Choroid plexus epithelial cell (primary cell): Measurements from ENCODE around the gene KLHDC7A.

Experiments
- DNase-seq: peaks from one replicate; pipeline ENCODE4 v3.0.0-alpha.2; 2010; ENCODE audit warnings: low read depth
- H3K4me3 ChIP-seq: 2 replicates; pipeline ENCODE4 v1.5.1; 2011; ENCODE audit warnings: low read depth, mild to moderate bottlenecking, control low read depth, low read length, moderate library complexity
- TF ChIP-seq, protein P1 (sequence below): conservative IDR thresholded peaks from 2 replicates; pipeline ENCODE4 v1.5.1; 2011; ENCODE audit warnings: low read depth, mild to moderate bottlenecking, control low read depth, inconsistent platforms, low read length, moderate library complexity

KLHDC7A gene

DNA sequence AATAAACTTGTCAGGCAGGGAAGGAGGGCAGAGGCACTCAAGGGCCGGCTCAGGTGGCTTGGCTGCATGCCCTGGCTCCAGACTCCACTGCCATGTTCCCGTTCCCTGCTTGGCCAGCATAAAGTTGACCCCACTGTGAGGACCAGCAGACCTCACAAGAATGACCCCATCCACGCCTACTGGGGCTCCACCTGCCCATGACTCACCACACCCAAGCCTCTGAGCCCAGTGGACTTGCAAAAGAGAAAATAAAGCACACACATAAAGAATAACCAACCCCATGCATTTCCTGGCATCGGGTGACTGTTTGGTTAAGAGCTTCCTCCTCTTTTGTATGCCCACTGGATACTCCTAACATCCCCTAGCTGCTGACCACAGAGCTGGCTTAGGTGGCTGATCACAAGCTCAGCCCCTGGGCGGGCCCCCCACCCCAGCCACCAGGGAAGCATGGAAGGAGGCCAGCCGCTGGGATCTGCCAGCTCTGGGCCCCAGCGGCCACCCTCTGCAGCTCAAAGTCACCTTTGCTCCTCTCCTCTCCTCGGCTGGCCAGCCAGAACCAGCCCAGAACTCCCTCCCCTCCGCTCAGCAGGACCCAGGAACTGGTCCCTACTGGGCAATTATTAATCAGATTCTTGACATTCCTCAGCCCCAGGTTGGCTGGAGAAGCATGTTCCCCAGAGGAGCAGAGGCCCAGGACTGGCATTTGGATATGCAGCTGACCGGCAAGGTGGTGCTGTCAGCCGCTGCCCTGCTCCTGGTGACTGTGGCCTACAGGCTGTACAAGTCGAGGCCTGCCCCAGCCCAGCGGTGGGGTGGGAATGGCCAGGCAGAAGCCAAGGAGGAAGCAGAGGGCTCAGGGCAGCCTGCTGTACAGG, at the start of gene KLHDC7A:
TSS of gene KLHDC7A (plus strand) at position 616 of the 875 bp plus-strand sequence. CDS start at position 668, 52 bp downstream.
- TF ChIP-seq, protein P1, sequence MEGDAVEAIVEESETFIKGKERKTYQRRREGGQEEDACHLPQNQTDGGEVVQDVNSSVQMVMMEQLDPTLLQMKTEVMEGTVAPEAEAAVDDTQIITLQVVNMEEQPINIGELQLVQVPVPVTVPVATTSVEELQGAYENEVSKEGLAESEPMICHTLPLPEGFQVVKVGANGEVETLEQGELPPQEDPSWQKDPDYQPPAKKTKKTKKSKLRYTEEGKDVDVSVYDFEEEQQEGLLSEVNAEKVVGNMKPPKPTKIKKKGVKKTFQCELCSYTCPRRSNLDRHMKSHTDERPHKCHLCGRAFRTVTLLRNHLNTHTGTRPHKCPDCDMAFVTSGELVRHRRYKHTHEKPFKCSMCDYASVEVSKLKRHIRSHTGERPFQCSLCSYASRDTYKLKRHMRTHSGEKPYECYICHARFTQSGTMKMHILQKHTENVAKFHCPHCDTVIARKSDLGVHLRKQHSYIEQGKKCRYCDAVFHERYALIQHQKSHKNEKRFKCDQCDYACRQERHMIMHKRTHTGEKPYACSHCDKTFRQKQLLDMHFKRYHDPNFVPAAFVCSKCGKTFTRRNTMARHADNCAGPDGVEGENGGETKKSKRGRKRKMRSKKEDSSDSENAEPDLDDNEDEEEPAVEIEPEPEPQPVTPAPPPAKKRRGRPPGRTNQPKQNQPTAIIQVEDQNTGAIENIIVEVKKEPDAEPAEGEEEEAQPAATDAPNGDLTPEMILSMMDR = no peak
- H3K4me3 ChIP-seq = no peak within 1 kb of the TSS
- no peak for DNase-seq

DNA sequence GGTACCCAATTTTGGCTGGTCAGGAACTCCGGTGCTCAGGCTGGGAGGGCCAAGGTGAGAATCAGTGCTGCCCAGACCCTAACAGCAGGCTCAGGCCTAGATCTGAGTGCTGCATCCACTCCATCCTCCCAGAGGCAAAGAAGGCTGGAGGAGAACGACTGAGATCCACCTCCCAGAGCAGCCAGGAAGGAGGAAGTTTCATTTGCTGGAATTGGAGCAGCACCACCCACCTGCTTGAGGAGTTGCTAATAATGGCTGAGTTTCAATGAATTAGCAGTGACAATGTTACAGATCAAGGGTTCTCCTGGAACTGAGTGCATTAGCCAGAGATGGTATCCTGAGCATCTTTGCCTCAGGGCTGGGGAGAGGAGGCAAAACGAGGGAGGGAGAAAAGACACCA, 46.7 kb upstream of the KLHDC7A start:
- no peak for DNase-seq
- TF ChIP-seq, protein P1 = no peak
- no peak overlapping the region for H3K4me3 ChIP-seq

GRCh38 chr1:18440385-18441226, 40.1 kb upstream of the KLHDC7A start:
- DNase-seq = no peak
- TF ChIP-seq, protein P1 = no peak
- no peak overlapping the region for H3K4me3 ChIP-seq

DNA sequence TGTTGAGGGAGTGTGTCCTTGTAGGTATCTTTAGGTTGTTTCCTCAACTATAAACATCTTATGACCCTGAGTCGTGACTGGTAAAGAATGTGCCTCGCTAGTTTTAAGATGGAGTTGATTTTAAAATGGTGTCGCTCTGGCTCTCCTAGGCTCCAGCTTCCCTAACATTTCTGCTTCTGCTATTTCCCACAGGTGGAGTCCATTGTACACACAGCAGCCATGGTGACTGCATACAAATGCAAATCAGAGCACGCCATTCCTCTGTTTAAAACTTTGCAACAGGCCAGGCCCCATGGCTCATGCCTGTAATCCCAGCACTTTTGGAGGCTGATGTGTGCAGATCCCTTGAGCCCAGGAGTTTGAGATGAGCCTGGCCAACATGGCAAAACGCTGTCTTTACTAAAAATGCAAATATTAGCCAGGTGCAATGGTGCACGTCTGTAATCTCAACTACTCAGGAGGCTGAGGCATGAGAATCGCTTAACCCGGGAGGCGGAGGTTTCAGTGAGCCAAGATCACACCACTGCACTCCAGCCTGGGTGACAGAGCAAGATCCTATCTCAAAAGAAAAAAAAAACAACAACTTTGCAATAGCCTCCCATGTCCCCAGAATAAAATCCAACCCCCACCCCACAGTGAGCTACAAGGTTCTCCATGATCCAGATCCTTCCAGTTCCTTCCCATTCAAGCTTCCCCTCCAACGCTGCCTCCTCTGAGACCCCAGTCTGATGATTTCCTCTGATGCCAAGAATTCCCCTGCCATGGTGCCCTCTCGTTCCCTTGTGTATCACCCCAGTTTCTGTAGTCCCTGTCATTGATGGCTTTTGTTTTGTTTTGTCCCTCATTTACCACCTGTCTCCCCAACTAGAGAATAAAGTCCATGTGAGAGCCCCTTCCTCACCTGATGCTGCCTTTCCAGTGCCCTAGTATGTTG, 36.9 kb upstream of the KLHDC7A start:
- TF ChIP-seq, protein P1 = no peak
- H3K4me3 ChIP-seq = no peak overlapping the region

DNA sequence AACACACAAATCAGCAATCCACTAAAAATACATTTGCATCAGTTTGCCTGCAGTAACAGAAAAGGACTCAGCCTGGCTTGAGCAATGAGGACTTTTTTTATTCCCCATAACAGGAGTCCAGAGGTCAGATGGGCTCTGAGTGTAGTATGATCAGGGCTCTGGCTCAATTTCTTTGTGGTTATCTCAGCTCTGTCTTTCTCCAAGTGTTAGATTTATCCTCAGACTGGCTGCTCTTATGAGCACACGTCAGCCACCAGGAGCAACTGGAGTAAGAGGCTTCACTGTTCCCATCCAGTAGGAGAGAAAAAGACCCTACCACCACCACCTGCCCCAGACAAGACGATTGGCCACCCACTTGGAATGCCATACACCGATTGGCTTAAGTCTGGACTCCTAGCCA, 36.2 kb upstream of the KLHDC7A start:
- no peak for DNase-seq
- TF ChIP-seq, protein P1 = no peak
- H3K4me3 ChIP-seq = no peak overlapping the region

More for the DNA sequence above, 36.9 kb upstream of the KLHDC7A start:
- no peak for DNase-seq

GRCh38 chr1:18446751-18447150, 34.0 kb upstream of the KLHDC7A start:
- TF ChIP-seq, protein P1 = no peak
- no peak for DNase-seq
- no peak overlapping the region for H3K4me3 ChIP-seq
